Measurements from ENCODE around the gene GBP1. TPM values are rescaled to one million over a fixed set of nuclear protein-coding genes. Genes with fewer than 3 reads are reported as not detected.
"Not testable (repeated sequence)": the region's sequence is repeated elsewhere in the genome, so short reads cannot be mapped to it uniquely, and the experiment has no call there.

The GBP1 gene
- polyA plus RNA-seq, 12 donors = 4.0 to 42.2 (median 6.1) TPM; not detected in 1

- DNase-seq = peak; percentile 17
Observed at GRCh38 chr1:89022167-89022959, 42.6 kb downstream of the GBP1 start, which contains the start of gene GBP3. Gene GBP3, minus strand, starts transcription at chr1:89022866. Its CDS starts 2,145 bp downstream, at chr1:89020721.

GRCh38 chr1:89018318-89018717, 46.7 kb downstream of the GBP1 start:
- not testable (repeated sequence) for DNase-seq

GRCh38 chr1:89008511-89008910, 56.5 kb downstream of the GBP1 start:
- DNase-seq = no peak

- no peak for DNase-seq
Observed at GRCh38 chr1:89005286-89006151, 59.5 kb downstream of the GBP1 start.

Other genes with a start within 250 kb of the GBP1 start
- gene GTF2B, start 173.6 kb downstream of the GBP1 start, polyA plus RNA-seq (ENCODE audit: insufficient read length in 12 of 12) = 10 to 100 TPM in 11 of 12 donors, not detected in 1; 30.3 to 40.2 (median 33.4) TPM
- 10 to 100 TPM in 11 of 12 donors, not detected in 1; 10.3 to 38.1 (median 19.9) TPM for gene KYAT3, start 72.6 kb downstream of the GBP1 start, polyA plus RNA-seq (ENCODE audit: insufficient read length in 12 of 12)
- gene RBMXL1, start 72.6 kb downstream of the GBP1 start, polyA plus RNA-seq (ENCODE audit: insufficient read length in 12 of 12) = 10 to 100 TPM in 11 of 12 donors, not detected in 1; 10.2 to 17.9 (median 15.2) TPM
- 10 to 100 TPM in 1 of 12 donors, 1 to 10 TPM in 10, not detected in 1; 2.0 to 10.1 (median 2.8) TPM for gene GBP3, start 42.3 kb downstream of the GBP1 start, polyA plus RNA-seq (ENCODE audit: insufficient read length in 12 of 12)
- gene GBP2, start 60.9 kb upstream of the GBP1 start, polyA plus RNA-seq (ENCODE audit: insufficient read length in 12 of 12) = 10 to 100 TPM in 1 of 12 donors, 1 to 10 TPM in 3, under 1 TPM in 6, not detected in 2; 0.62 to 29.2 (median 0.93) TPM
- gene GBP7, start 110.8 kb upstream of the GBP1 start, polyA plus RNA-seq (ENCODE audit: insufficient read length in 12 of 12) = under 1 TPM in 3 of 12 donors, not detected in 9; 0.08 TPM
- 1 to 10 TPM in 11 of 12 donors, not detected in 1; 3.2 to 5.4 (median 3.9) TPM for gene GBP4, start 133.7 kb upstream of the GBP1 start, polyA plus RNA-seq (ENCODE audit: insufficient read length in 12 of 12)
- 1 to 10 TPM in 5 of 12 donors, under 1 TPM in 5, not detected in 2; 0.53 to 3.9 (median 0.94) TPM for gene GBP5, start 207.7 kb upstream of the GBP1 start, polyA plus RNA-seq (ENCODE audit: insufficient read length in 12 of 12)